GM19193 (cell line): ENCODE data around the gene LAMP1.

ENCODE experiments used
- POLR2A ChIP-seq: IDR thresholded peaks from 4 replicates; pipeline ENCODE4 v1.6.1; 2011; ENCODE audit not compliant: insufficient read depth, insufficient read length; ENCODE audit errors: extremely low read depth

LAMP1 gene

GRCh38 chr13:113337976-113338375 is 40.9 kb downstream of the LAMP1 start:
- TF ChIP-seq POLR2A: no peak

GRCh38 chr13:113338451-113338850 is 41.4 kb downstream of the LAMP1 start:
- TF ChIP-seq POLR2A: no peak

- no peak for TF ChIP-seq POLR2A
Observed at GRCh38 chr13:113342820-113343691, 46.0 kb downstream of the LAMP1 start.

- no peak for TF ChIP-seq POLR2A
Observed at GRCh38 chr13:113343692-113343968, 46.6 kb downstream of the LAMP1 start.

- no peak for TF ChIP-seq POLR2A
Observed at GRCh38 chr13:113345486-113345885, 48.4 kb downstream of the LAMP1 start.

- TF ChIP-seq POLR2A: no peak
Observed at GRCh38 chr13:113348591-113348990, 51.6 kb downstream of the LAMP1 start.

- TF ChIP-seq POLR2A: no peak
Observed at GRCh38 chr13:113349050-113349449, 52.0 kb downstream of the LAMP1 start.

- no peak for TF ChIP-seq POLR2A
Observed at GRCh38 chr13:113349491-113349890, 52.5 kb downstream of the LAMP1 start.

GRCh38 chr13:113350065-113350937 is 53.3 kb downstream of the LAMP1 start:
- no peak for TF ChIP-seq POLR2A

GRCh38 chr13:113350938-113351335 is 53.9 kb downstream of the LAMP1 start:
- TF ChIP-seq POLR2A: no peak

GRCh38 chr13:113351514-113352026 is 54.5 kb downstream of the LAMP1 start:
- no peak for TF ChIP-seq POLR2A

- TF ChIP-seq POLR2A: no peak
Observed at GRCh38 chr13:113353254-113353653, 56.2 kb downstream of the LAMP1 start.

- no peak for TF ChIP-seq POLR2A
Observed at GRCh38 chr13:113354831-113355610, 58.0 kb downstream of the LAMP1 start.

- no peak for TF ChIP-seq POLR2A
Observed at GRCh38 chr13:113355621-113356020, 58.6 kb downstream of the LAMP1 start.

GRCh38 chr13:113356596-113356995 is 59.6 kb downstream of the LAMP1 start:
- TF ChIP-seq POLR2A: no peak
